DMS53 treated with DMSO at 0.1 percent for 48 hours (cell line): ENCODE results near the gene CASR.

Experiments
- DNase-seq: peaks from one replicate; lab custom pipeline; 2025; ENCODE audit not compliant: unreplicated experiment; lab: John Stamatoyannopoulos, UW

CASR gene

DNA sequence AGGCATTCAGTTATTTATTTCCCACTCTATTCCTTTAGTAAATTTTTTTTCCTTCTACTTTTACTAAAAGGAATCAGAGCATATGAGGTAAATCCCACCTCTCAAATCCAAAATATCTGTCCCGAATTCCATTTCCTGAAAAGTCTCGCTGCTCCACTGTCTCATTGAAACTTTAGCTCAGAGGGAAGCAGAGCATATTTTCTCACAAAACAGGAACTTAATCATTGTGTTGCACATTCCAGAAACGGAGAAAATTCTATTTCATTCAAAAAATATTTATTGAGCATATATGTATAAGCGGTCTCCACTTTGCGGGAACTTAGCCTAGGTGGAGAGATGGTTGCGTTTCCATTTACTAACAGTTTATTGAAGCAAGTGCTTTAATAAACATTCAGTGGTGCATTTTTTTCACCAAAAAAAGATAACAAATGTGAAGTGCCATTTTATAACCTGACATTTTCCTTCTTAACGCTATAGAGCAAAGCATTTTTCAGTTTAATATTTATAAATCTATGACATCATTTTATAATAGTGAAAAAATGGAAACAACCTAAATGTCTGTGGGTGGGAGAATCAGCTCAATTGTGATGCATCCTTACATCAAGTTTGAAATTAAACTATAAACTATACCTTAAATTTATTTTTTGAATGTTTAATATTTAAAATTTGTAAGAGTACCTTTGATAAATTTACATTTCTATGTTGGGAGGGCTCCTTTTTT is 74.3 kb downstream of the CASR start:
- no peak for DNase-seq

DNA sequence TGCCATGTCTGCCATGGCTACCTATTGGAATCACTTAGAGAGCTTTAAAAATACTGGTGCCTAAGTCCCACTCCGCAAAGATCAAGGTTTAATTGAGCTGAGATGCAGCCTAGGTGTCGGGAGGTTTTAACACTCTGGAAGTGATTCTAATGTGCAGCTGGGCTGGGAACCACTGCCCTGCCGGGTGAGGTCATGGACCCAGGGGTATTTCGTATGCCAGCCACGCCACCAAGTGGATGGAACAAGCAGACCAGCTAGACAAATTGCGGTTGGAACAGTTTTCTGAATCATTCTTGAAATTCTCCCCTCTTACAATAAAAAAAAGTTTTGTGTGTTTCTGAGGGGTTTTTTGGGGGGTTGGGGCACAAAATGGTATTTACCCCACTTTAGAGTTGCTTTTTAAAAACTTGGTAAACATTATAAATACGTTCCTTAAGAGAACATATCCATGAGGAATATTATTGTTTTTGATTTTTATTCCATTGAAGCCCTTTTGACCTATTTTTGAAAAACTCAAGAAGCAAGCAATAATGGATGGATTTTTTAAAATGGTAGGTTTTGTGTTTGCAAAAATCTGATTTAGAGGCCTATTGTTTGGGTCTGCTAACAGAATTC is 75.4 kb downstream of the CASR start:
- peak; percentile 44 for DNase-seq

DNA sequence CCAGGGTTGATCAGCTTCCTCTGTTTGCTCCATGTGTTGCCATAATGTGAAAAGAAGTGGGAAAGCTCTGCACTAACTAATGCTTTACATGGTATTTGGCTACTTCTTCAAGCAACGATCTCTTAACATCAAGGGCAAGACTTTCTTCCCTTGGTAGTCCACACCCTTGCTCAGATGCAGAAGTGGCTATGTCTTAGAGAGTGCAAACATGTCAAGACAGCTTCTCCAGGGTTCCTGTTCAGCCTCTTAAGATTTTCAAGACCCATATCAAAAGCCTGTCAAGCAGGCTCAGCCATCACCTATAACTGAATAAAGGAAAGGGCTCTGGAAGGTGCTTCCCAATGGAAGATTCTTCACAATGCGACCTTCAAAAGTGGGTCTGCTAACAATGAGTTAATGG is 76.7 kb downstream of the CASR start:
- no peak for DNase-seq

DNA sequence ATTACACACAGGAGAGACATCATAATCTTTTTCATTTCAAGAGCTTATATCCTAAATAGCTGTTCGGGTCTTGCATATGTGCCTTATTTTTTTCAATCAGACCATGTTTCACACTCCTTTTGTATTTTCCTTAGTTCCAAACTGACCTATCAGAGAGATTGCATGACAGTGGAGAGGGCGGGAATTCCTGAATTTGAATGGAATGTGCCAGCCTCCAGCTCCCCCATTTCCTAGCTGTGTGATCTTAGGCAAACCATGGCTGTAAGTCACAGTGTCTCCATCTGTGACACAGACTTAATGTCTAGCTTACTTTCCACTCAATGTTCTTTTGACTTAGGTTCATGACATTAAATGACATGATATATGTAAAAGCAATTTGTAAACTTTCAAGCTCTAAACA is 79.6 kb downstream of the CASR start:
- DNase-seq: no peak

DNA sequence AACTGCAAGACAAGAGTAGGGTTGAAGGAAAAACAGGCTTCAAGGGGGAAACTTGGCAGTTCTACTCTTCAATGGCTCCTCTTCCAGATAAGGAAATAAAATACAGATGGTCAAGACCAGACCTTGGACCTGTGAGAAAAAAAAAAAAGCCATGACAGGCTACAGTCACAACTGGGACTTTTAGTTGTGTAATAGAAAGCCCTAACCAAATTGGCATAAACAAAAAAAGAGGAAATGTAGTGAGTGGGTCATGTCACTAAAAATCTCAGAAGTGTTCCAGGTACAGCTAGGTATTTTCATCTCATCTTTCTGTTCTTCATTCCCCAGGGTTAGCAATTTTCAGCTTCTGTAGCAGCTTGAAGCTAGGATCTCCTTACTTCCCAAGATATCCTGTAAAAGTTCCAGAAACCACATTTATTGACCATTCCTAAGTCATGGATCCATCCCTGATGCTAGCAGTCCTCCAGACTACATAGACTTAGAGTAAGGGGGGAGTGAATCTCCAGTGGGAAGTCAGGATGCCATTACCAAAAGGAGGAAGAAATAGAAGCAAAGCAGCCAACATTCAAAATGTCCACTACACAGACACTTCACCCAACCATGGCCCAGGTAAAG is 80.6 kb downstream of the CASR start:
- no peak for DNase-seq

DNA sequence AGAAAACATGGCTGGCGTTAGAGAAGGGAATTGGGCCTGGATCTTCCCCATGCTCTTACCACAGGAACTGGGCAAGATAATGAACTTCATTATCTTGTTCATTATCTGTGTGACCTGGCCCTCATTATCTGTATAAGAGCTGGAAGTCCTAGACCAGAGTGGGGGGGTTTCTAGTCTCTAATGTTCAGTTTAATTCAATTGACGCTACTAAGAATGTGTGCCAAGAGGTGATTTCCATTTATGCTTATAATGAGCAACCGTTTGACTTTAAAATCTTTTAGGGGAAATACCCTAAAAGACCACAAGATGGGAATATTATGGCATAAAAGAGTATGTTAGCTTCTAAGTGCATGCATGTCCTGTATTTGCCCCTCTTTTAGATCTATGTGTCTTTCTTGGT is 82.5 kb downstream of the CASR start:
- no peak for DNase-seq

DNA sequence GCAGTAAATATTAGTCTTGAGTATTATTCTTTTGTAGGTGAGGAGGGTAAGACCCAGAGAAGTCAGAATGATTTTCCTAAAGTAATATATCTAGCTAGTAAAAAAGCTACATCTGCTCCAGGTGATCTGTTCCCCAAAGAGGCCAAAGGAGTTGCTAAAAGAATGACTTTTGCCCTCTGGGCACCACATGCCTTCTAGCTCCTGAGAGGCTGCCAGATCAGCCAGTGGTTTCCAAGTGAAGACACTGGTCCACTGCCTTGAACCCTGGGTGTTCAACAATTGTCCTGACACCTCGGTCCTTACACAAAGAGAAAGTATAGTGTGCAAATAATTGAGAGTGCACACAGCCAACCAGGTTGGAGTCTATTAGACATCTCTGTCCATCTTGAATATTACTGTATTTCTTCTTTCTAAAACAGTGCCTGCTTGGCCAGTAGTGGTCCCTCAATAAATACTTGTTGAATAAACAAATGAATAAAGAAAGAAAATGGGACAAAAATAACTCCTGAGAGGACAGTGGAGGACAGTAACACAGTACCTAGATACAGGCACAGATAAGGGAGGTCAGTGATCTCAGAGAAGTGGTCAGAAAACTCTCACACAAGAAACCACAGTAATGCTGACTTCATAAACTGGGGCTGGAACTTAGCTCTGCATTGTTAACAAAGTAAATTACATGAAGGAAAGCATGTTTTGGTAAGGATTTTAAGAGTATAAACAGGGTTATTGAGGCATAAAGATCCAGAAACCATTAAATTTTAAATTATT is 85.0 kb downstream of the CASR start:
- no peak for DNase-seq

DNA sequence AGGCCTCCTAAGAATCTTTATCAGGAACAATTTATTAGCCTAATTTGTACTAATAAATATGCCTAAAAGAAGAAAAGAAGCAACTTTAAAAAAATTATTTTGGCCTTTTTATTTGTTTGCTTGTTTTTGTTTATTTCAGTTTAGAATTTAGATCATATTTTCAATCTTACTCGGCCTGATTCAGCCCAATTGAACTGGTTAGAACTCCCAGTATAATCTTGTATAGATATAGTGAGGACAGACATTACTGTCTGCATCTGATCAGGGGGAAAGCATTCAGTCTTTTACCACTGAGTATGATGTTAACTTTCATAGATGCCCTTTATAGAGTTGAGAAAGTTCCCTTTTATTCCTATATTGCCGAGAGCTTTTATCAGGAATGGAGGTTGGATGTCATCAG is 85.6 kb downstream of the CASR start:
- DNase-seq: no peak

DNA sequence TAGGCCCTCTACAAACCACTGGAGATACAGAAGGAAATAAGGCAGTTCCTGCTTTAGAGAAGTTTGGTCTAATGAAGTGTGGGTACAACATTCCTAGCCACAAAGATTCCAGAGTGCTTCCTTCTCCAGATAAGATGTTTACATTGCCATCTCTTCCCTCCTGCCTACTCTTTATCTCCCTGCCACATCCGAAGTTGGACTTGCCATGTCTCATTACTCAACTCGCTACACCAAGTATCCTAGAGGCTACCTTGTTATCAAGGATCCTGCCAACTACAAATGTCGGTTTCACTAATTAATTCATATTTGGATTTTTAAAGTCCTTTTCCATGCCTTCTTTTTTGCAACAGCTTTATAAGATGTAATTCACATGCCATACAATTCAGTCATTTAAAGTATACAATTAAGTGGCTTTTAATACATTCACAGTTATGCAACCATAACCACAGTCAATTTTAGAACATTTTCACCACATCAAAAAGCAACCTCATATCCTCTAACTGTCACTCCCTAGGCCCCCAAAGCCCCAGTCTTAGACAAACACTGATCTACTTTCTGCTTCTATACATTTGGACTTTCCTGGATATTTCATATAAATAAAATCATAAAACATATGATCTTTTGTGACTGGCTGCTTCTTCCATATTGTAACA is 87.9 kb downstream of the CASR start:
- no peak for DNase-seq

DNA sequence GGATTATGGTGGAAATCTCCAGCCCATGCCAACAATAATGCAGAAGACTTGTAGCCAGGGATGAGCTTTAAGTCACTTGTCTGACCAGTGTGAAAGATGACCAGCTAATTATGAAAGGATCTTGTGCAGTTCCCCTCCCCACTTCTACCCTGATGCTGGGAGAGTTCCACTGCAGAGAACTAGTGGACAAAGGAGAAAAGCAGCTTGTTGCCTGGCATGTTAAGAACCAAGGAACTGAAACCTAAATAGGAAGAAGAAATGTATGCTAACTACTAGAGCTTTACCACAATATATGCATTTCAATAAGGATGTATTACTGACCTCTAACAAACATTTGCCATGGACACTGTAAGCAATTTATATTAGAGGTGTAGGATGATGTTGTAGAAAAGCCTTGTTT is 89.4 kb downstream of the CASR start:
- no peak for DNase-seq

DNA sequence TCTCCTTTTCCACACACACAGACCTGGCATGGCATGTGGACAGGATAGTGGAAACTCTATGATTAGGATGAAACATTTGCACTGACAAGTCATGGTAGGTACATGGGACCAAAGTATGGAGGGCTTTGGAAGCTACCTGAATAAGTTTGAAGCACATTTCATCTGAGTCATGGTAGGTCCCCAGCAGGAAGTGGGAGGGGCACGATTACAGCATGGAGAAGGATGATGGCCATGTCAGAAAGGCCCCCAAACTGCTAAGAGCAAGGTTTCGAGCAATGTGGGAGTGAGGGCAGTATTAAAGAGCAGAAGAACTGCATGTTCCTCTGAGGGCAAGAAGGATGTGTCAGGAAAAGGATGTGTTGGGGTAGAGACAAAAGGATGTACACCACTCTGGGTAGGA is 90.0 kb downstream of the CASR start:
- no peak for DNase-seq

DNA sequence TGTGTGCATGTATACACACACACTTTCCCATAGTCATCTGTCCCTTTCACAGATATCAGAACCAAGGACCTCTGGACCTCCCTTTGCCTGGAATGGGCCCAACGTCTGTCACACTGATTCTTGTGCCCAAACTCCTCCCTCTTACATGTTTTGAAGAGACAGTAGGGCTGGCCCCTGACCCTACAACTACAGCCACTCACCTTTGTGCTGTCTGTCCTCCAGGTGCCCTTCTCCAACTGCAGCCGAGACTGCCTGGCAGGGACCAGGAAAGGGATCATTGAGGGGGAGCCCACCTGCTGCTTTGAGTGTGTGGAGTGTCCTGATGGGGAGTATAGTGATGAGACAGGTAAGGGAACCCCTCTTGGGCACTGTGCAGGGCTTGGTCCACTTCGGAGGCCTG is 98.4 kb downstream of the CASR start:
- DNase-seq: no peak

DNA sequence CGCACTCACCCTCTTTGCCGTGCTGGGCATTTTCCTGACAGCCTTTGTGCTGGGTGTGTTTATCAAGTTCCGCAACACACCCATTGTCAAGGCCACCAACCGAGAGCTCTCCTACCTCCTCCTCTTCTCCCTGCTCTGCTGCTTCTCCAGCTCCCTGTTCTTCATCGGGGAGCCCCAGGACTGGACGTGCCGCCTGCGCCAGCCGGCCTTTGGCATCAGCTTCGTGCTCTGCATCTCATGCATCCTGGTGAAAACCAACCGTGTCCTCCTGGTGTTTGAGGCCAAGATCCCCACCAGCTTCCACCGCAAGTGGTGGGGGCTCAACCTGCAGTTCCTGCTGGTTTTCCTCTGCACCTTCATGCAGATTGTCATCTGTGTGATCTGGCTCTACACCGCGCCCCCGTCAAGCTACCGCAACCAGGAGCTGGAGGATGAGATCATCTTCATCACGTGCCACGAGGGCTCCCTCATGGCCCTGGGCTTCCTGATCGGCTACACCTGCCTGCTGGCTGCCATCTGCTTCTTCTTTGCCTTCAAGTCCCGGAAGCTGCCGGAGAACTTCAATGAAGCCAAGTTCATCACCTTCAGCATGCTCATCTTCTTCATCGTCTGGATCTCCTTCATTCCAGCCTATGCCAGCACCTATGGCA is 100.5 kb downstream of the CASR start:
- DNase-seq: no peak

DNA sequence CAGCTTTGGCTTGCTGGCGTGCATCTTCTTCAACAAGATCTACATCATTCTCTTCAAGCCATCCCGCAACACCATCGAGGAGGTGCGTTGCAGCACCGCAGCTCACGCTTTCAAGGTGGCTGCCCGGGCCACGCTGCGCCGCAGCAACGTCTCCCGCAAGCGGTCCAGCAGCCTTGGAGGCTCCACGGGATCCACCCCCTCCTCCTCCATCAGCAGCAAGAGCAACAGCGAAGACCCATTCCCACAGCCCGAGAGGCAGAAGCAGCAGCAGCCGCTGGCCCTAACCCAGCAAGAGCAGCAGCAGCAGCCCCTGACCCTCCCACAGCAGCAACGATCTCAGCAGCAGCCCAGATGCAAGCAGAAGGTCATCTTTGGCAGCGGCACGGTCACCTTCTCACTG is 101.0 kb downstream of the CASR start:
- no peak for DNase-seq

DNA sequence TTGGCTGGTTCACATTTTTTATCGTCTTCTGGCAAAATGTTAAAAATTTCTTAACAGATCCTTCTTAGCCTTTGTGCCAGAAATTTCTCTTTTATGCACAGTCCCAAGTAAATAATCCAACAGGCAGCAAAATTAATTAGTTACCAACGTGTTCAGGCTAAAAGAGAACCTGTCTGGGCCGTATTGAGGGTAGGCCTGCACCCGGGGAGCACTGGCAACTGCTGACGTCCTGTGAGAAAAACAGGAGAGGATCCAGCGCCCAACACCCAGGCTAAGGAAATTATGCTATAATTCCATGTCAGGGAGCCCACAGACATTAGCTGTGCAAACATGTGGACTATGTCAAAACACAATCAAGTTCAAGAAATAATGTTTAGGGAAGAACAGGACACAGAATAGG is 110.9 kb downstream of the CASR start:
- no peak for DNase-seq

DNA sequence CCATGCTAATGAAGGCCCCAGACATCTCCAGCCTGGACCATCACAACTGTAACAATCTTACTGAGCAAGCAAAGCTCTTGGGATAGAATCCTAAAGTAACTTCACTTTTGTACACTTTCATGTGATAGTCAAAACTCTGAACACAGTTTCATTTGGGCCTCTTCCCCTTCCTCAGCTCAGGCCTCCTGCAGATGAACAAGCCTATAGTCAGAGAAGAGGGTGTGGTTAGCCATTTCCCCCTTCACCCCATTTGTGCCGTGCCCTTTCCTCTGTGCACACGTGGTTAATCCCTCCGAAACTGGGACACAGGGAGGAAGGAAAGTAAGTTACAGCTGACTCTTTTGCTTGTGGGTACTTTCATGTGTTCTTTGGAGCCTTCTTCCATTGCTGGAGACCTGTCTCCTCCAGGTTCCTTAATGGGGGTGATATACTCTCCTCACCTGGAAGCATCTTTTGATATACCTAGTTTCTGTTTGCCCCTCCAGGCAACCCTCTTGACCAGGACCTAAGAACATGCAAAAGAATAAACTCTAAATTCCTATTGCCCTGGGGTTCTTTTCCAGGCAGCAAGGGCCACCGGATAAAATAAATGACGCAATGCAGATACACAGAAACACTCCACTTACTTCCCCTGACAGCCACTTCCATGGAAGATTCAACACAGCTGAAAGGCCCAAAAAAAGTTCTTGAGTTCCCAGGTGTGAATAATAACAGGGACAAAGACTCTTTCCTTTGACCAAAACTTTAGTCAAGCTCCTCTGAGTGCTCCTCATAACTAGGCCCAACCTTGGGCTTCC is 112.0 kb downstream of the CASR start:
- DNase-seq: no peak

DNA sequence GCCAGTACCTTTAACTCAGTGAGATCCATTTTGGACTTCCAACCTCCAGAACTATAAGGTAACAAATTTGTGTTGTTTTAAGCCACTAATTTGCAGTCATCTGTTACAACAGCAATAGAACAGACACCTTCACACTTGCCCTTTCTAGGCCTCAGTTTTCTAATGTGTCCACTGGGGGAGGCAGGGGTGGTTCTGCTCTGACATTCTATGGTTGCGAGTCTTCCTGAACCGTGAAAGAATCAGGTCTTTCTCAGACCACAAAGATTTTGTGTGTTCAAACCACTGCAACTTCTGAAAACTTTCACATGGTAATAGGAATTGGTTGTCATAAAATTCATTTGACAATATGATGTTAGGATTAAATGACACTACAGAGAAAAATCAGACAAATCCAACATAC is 114.8 kb downstream of the CASR start:
- no peak for DNase-seq

DNA sequence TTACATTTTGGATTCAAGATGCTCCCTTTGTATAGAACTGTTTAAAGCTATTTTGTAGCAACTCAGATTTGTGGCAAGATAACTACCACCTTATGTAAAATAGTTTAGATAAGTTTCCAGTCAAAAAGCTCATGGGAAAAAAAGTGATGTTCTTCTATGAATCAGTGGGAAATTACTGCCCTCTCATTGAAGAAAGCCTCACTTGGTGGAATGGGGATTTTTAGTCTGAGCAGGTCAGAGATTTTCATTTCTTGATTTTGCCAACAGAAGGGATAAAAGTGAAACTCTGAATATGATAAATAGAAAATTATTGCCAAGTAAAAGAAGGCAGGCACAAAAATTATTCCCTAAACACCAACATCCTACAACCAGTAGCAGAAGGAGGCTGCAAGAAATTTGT is 115.7 kb downstream of the CASR start:
- no peak for DNase-seq

DNA sequence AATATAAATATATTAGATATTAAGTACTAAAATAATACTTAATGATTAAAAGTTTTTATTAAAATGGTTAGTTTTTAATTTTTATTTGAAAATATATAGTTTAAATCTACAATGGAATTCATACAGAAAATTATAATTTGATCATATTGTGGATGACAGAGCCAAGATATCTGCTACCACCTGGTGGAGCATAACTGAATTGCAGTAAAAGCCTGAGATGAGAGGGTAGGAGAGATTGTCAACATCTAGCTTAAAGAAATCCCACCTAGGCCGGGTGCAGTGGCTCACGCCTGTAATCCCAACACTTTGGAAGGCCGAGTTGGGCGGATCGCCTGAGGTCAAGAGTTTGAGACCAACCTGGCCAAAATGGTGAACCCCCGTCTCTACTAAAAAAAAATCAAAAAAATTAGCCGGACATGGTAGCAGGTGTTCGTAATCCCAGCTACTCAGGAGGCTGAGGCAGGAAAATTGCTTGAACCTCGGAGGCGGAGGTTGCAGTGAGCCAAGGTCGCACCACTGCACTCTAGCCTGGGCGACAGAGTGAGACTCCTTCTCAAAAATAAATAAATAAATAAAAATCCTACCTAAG is 116.5 kb downstream of the CASR start:
- DNase-seq: no peak

DNA sequence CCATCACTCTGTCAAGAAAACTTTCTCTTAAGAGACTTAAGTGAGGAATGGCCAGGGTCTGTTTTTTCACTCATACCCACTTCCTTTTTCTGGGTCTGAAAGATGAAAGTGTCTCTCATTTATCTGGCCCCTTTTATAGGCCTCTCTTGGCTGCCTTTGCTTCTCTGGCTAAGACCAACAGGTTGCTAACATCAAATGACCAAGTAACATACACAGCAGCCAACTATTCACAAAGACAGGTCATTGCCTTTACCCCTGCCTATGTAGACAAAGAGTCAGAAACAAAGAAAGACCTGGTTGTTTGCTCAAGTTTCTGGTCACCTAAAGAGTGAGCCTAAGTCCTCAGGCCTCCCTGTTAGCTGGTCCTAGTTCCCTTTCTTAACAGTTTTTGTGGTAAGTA is 117.6 kb downstream of the CASR start:
- DNase-seq: no peak
